GM21526 (cell line): ENCODE data around the gene RAB11FIP4.

Experiments used
- ATAC-seq: cut with Tn5 transposase; IDR thresholded peaks from one replicate; pipeline ENCODE4 v1.9.1; 2021; ENCODE audit warnings: moderate library complexity; ENCODE audit not compliant: unreplicated experiment, low FRiP score

RAB11FIP4 gene

GRCh38 chr17:31405890-31406371, 14.5 kb downstream of the RAB11FIP4 start:
- no peak for ATAC-seq

- ATAC-seq: no peak
Observed at GRCh38 chr17:31408586-31408985, 17.1 kb downstream of the RAB11FIP4 start.

- ATAC-seq: no peak
Observed at GRCh38 chr17:31411707-31412285, 20.3 kb downstream of the RAB11FIP4 start.

- ATAC-seq: no peak
Observed at GRCh38 chr17:31412511-31412910, 21.0 kb downstream of the RAB11FIP4 start.

GRCh38 chr17:31413081-31413799, 21.8 kb downstream of the RAB11FIP4 start:
- no peak for ATAC-seq

- ATAC-seq: no peak
Observed at GRCh38 chr17:31413874-31414549, 22.5 kb downstream of the RAB11FIP4 start.

GRCh38 chr17:31414550-31414918, 23.1 kb downstream of the RAB11FIP4 start:
- no peak for ATAC-seq

- no peak for ATAC-seq
Observed at GRCh38 chr17:31415004-31415454, 23.6 kb downstream of the RAB11FIP4 start.

GRCh38 chr17:31415640-31416502, 24.4 kb downstream of the RAB11FIP4 start:
- no peak for ATAC-seq

- no peak for ATAC-seq
Observed at GRCh38 chr17:31416503-31416923, 25.0 kb downstream of the RAB11FIP4 start.

GRCh38 chr17:31417051-31417792, 25.7 kb downstream of the RAB11FIP4 start:
- no peak for ATAC-seq

GRCh38 chr17:31418773-31419350, 27.4 kb downstream of the RAB11FIP4 start:
- ATAC-seq: no peak

GRCh38 chr17:31422443-31422842, 31.0 kb downstream of the RAB11FIP4 start:
- no peak for ATAC-seq

- ATAC-seq: no peak
Observed at GRCh38 chr17:31424944-31425281, 33.4 kb downstream of the RAB11FIP4 start.

GRCh38 chr17:31425282-31426040, 34.0 kb downstream of the RAB11FIP4 start:
- no peak for ATAC-seq

- no peak for ATAC-seq
Observed at GRCh38 chr17:31427684-31428083, 36.2 kb downstream of the RAB11FIP4 start.

GRCh38 chr17:31428111-31428510, 36.6 kb downstream of the RAB11FIP4 start:
- no peak for ATAC-seq

- no peak for ATAC-seq
Observed at GRCh38 chr17:31428512-31428911, 37.0 kb downstream of the RAB11FIP4 start.
